Trophoblast cell (in vitro differentiated cells and primary cell): ENCODE measurements around the gene CUX1.

Experiments used
- DNase-seq, 2 donors: peaks; one replicate each; pipeline ENCODE4 v3.0.0-alpha.2; 2016
- H2AFZ ChIP-seq: 2 replicates; pipeline ENCODE4 v1.6.1; 2013; ENCODE audit warnings: low read length, moderate library complexity, mild to moderate bottlenecking; ENCODE audit not compliant: insufficient read depth, poor library complexity
- H2AK5ac ChIP-seq: 2 replicates; pipeline ENCODE4 v1.6.1; 2013; ENCODE audit warnings: mild to moderate bottlenecking, low read length
- H2BK120ac ChIP-seq: 2 replicates; pipeline ENCODE4 v1.6.1; 2013; ENCODE audit warnings: low read length, mild to moderate bottlenecking, moderate library complexity; ENCODE audit not compliant: insufficient read depth, poor library complexity
- H2BK12ac ChIP-seq: 2 replicates; pipeline ENCODE4 v1.6.1; 2013; ENCODE audit warnings: mild to moderate bottlenecking, low read length, moderate library complexity
- H2BK5ac ChIP-seq: 2 replicates; pipeline ENCODE4 v1.6.1; 2013; ENCODE audit warnings: low read length, low read depth, moderate library complexity, mild to moderate bottlenecking; ENCODE audit not compliant: poor library complexity
- H3K14ac ChIP-seq: 2 replicates; pipeline ENCODE4 v1.6.1; 2013; ENCODE audit warnings: mild to moderate bottlenecking, low read length
- H3K18ac ChIP-seq: 2 replicates; pipeline ENCODE4 v1.6.1; 2013; ENCODE audit warnings: mild to moderate bottlenecking, low read length
- H3K23ac ChIP-seq: 2 replicates; pipeline ENCODE4 v1.6.1; 2013; ENCODE audit warnings: low read length
- H3K27ac ChIP-seq: 2 replicates; pipeline ENCODE4 v1.5.1; 2013; ENCODE audit warnings: low read depth, mild to moderate bottlenecking, inconsistent platforms, low read length, moderate library complexity
- H3K27me3 ChIP-seq: 2 replicates; pipeline ENCODE4 v1.6.1; 2013; ENCODE audit warnings: inconsistent platforms, mild to moderate bottlenecking, low read length, moderate library complexity; ENCODE audit not compliant: insufficient read depth
- H3K36me3 ChIP-seq, 2 experiments: 1 replicate in 1 of 2; 2 replicates in 1 of 2; pipeline ENCODE4 v1.6.1; 2013; ENCODE audit warnings: low read length in 2 of 2, mild to moderate bottlenecking in 2 of 2, moderate library complexity in 1 of 2; ENCODE audit not compliant: insufficient read depth in 2 of 2, control insufficient read depth in 1 of 2
- H3K4ac ChIP-seq: 2 replicates; pipeline ENCODE4 v1.6.1; 2013; ENCODE audit warnings: low read depth, mild to moderate bottlenecking, low read length, moderate library complexity
- H3K4me1 ChIP-seq, 2 experiments: 1 replicate in 1 of 2; 2 replicates in 1 of 2; pipeline ENCODE4 v1.6.1; 2013; ENCODE audit warnings: low read length in 2 of 2, mild to moderate bottlenecking in 2 of 2, moderate library complexity in 1 of 2; ENCODE audit not compliant: insufficient read depth in 2 of 2, control insufficient read depth in 1 of 2
- H3K4me2 ChIP-seq: 2 replicates; pipeline ENCODE4 v1.6.1; 2013; ENCODE audit warnings: inconsistent platforms, mild to moderate bottlenecking, low read length, moderate library complexity
- H3K4me3 ChIP-seq: 2 replicates; pipeline ENCODE4 v1.5.1; 2013; ENCODE audit warnings: mild to moderate bottlenecking, low read depth, low read length, inconsistent platforms
- H3K79me1 ChIP-seq: one replicate; pipeline ENCODE4 v1.6.1; 2013; ENCODE audit warnings: low read length
- H3K79me2 ChIP-seq: 2 replicates; pipeline ENCODE4 v1.6.1; 2013; ENCODE audit warnings: low read length, mild to moderate bottlenecking; ENCODE audit not compliant: control insufficient read depth, insufficient read depth, poor library complexity
- H3K9ac ChIP-seq: 2 replicates; pipeline ENCODE4 v1.6.1; 2013; ENCODE audit warnings: mild to moderate bottlenecking, low read length
- H3K9me3 ChIP-seq: 2 replicates; pipeline ENCODE4 v1.6.1; 2013; ENCODE audit warnings: low read depth, mild to moderate bottlenecking, control low read depth, inconsistent platforms, low read length; ENCODE audit not compliant: insufficient read depth
- H4K12ac ChIP-seq: 2 replicates; pipeline ENCODE4 v1.6.1; 2013; ENCODE audit warnings: low read depth, mild to moderate bottlenecking, low read length, moderate library complexity
- H4K8ac ChIP-seq: 2 replicates; pipeline ENCODE4 v1.6.1; 2013; ENCODE audit warnings: low read depth, mild to moderate bottlenecking, low read length, moderate library complexity
- H4K91ac ChIP-seq: one replicate; pipeline ENCODE4 v1.6.1; 2013; ENCODE audit warnings: low read depth, mild to moderate bottlenecking, low read length, moderate library complexity
- WGBS: extraction: QIAGEN DNeasy Blood & Tissue Kit; methylation state at CpG from one replicate; pipeline ENCODE4 v1.1.7; 2013; ENCODE audit warnings: missing lambda C conversion rate; ENCODE audit not compliant: insufficient read length, insufficient coverage; ENCODE audit errors: extremely low coverage; 5-methylcytosine and 5-hydroxymethylcytosine counted together

The CUX1 gene

DNA sequence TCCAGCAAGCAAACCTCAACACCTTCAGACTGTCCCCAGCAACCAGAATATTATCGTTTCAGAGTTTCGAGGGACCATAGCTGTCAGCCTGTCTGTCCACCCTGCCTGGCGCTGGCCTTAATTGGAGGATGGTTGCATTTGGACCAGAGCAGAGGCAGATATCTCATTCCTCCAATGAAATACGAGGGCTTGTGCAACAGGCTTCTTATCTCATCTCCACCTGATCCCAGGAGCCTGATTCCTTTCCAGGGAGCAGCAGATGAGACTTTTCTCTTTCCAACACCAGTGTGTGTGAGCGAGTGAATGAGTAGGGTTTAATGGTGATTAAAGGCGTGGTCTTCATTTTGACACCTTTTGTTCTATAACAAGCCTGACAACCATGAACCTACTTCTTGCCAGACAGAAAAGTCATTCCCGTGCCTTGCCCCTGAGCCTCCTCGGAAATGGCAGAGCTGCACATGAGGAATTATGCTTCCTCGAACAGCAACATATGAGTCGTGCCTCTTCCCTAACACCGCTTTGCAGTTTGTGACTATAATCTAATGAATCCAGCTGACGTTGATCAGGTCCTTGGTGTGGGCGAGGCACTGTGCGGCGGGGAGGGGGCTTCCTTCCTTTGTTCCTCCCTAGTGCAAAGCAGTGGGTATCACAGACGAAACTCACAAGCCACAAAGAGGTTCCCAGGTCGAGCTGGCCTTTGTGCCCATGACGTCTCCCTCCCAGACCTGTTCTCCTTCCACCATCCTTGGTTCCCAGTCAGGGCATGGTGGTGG lies 147.4 kb downstream of the CUX1 start:
- Histone ChIP-seq H3K79me2 (no peaks in the 10 kb centered on the region), H3K27me3 (no peaks in the 10 kb centered on the region), H3K14ac (no peak overlapping the region), H3K36me3 (no peaks in the 10 kb centered on the region), H2BK12ac (no peak overlapping the region), H4K12ac (peak overlapping the region; percentile 85), H3K4ac (no peak overlapping the region), H2AFZ (no peak overlapping the region), H2BK120ac (no peak overlapping the region), H3K9me3 (peaks cover 2% of the 10 kb centered on the region), H3K4me3 (no peak overlapping the region), H2BK5ac (no peak overlapping the region), H3K27ac (no peak overlapping the region), H4K8ac (no peak overlapping the region), H3K79me1 (no peaks in the 10 kb centered on the region), H3K23ac (no peak overlapping the region), H3K4me2 (no peak overlapping the region), H2AK5ac (peak overlapping the region; percentile 35), H4K91ac (no peak overlapping the region), H3K4me1 (no peaks in the 10 kb centered on the region), H3K18ac (peak overlapping the region; percentile 5), H3K9ac (no peak overlapping the region)
- peak in 1 of 2 donors; percentile 39 for DNase-seq
- WGBS: no CpG with 5 or more reads among the region's 18 CpGs

DNA sequence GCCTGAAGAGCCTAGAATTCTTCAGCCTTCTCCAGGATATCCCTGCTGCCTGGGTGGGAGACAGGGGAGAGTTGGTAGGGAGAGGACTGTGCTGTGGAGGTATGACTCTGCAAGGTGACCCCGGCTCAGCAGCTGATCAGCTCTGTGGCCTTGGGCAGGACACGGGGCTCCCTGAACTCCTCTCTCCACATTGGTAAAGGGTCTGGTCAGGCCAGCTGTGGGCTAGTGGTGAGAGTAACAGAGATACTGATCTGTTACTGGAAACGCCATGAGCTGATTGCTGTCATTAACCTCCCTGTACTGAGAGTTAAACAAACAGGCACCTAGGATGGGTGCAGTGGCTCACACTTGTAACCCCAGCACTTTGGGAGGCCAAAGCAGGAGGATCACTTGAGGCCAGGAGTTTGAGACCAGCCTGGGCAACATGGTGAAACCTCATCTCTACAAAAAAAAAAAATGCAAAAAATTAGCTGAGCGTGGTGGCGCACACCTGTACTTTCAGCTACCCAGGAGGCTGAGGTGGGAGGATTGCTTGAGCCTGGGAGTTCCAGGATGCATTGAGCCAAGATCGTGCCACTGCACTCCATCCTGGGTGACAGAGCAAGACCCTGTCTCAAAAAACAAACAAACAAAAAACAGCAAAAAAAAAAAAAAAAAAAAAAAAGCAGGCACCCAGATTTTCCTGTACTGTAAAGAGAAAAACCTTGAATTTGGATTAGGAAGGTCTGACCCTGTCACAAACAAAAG lies 151.5 kb downstream of the CUX1 start:
- no peaks in the 10 kb centered on the region for H3K27me3 ChIP-seq
- no peaks in the 10 kb centered on the region for H3K79me1 ChIP-seq
- no peaks in the 10 kb centered on the region for H3K4me1 ChIP-seq
- no peak overlapping the region for H3K23ac ChIP-seq
- no peak overlapping the region for H2AFZ ChIP-seq
- H3K9ac ChIP-seq: no peak overlapping the region
- no peaks in the 10 kb centered on the region for H3K79me2 ChIP-seq
- H2BK12ac ChIP-seq: no peak overlapping the region
- no peak overlapping the region for H4K8ac ChIP-seq
- H3K4ac ChIP-seq: no peak overlapping the region
- no peak overlapping the region for H2BK120ac ChIP-seq
- H4K12ac ChIP-seq: no peak overlapping the region
- H3K14ac ChIP-seq: no peak overlapping the region
- no peak overlapping the region for H3K4me3 ChIP-seq
- no CpG with 5 or more reads among the region's 6 CpGs for WGBS
- H3K36me3 ChIP-seq: no peaks in the 10 kb centered on the region
- H4K91ac ChIP-seq: no peak overlapping the region
- H2BK5ac ChIP-seq: no peak overlapping the region
- no peak overlapping the region for H3K4me2 ChIP-seq
- peaks cover 4% of the 10 kb centered on the region for H3K9me3 ChIP-seq
- peak overlapping the region; percentile 33 for H3K18ac ChIP-seq
- DNase-seq: no peak
- no peak overlapping the region for H2AK5ac ChIP-seq
- H3K27ac ChIP-seq: no peak overlapping the region

DNA sequence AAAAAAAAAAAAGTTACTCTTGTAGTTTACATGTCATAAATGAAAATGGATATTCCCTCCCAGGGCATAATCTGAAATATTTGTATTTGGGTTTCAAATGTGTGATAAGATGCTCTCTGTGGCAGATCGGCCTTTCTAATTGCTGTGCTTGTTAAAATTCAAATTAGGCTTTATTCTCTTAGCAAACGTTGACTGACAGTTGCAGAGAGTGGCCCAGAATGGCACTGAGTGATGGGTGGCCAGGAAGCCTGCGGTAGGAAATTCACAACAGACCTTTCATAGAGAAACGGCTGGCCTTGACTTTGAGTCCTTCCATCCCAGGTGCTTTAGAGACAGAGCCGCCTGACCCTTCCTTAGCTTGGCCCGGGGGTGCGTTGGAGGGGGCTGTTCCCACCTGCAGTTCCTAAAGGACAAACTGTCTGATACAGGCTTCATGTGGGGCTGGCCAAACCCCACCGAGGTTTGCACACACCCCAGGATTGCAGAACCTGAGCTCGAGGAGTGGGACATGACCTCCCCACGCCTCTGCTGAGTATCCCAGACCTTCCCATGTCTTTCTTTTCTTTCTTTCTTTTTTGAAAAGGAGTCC lies 152.7 kb downstream of the CUX1 start:
- Histone ChIP-seq H3K4ac (no peak overlapping the region), H3K79me2 (no peaks in the 10 kb centered on the region), H3K27ac (no peak overlapping the region), H3K18ac (no peak overlapping the region), H4K8ac (no peak overlapping the region), H2BK120ac (no peak overlapping the region), H3K79me1 (no peaks in the 10 kb centered on the region), H3K4me2 (no peak overlapping the region), H3K36me3 (no peaks in the 10 kb centered on the region), H3K23ac (no peak overlapping the region), H3K9ac (no peak overlapping the region), H3K9me3 (peaks cover 4% of the 10 kb centered on the region), H2AFZ (no peak overlapping the region), H2BK5ac (no peak overlapping the region), H3K27me3 (no peaks in the 10 kb centered on the region), H4K12ac (no peak overlapping the region), H3K4me1 (no peaks in the 10 kb centered on the region), H2BK12ac (no peak overlapping the region), H4K91ac (no peak overlapping the region), H3K4me3 (no peak overlapping the region), H3K14ac (no peak overlapping the region), H2AK5ac (no peak overlapping the region)
- DNase-seq: no peak
- WGBS: no CpG with 5 or more reads among the region's 10 CpGs

DNA sequence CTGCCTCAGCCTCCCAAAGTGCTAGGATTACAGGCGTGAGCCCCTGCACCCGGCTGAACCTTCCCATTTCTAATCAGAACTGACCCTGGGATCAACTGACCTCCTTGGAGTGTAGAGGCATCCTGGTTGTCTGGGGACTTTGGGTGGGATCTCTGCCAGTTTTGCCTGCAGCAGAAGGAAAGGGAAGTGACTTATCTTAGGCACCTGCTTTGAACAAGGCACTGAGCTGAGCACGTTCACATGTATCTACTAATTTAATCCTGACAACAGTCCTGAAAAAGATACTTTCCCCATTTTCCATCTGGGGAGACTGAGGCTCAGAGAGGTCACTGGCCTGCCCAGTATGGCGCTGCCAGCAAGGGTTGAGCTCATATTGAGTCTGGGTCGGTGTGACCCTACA lies 153.4 kb downstream of the CUX1 start:
- Histone ChIP-seq H3K9me3 (peaks cover 4% of the 10 kb centered on the region), H3K9ac (no peak overlapping the region), H3K14ac (no peak overlapping the region), H4K91ac (no peak overlapping the region), H3K4me1 (no peaks in the 10 kb centered on the region), H2BK12ac (no peak overlapping the region), H3K4me3 (peak overlapping the region; percentile 32), H3K4ac (no peak overlapping the region), H3K23ac (no peak overlapping the region), H3K4me2 (no peak overlapping the region), H3K27ac (no peak overlapping the region), H2AFZ (no peak overlapping the region), H2BK5ac (no peak overlapping the region), H2BK120ac (no peak overlapping the region), H3K79me1 (no peaks in the 10 kb centered on the region), H2AK5ac (no peak overlapping the region), H4K8ac (no peak overlapping the region), H3K36me3 (no peaks in the 10 kb centered on the region), H3K27me3 (no peaks in the 10 kb centered on the region), H3K79me2 (no peaks in the 10 kb centered on the region), H3K18ac (no peak overlapping the region), H4K12ac (no peak overlapping the region)
- no peak for DNase-seq
- WGBS: no CpG with 5 or more reads among the region's 5 CpGs
